Nucleus accumbens (tissue), 56 donors: ENCODE results near the gene AZIN2.
"Not testable (repeated sequence)": the region's sequence is repeated elsewhere in the genome, so short reads cannot be mapped to it uniquely, and the experiment has no call there.

ENCODE experiments used
- DNase-seq, 56 donors: peaks; one replicate each; lab custom pipeline; 2025; lab: John Stamatoyannopoulos, UW

The AZIN2 gene

DNA sequence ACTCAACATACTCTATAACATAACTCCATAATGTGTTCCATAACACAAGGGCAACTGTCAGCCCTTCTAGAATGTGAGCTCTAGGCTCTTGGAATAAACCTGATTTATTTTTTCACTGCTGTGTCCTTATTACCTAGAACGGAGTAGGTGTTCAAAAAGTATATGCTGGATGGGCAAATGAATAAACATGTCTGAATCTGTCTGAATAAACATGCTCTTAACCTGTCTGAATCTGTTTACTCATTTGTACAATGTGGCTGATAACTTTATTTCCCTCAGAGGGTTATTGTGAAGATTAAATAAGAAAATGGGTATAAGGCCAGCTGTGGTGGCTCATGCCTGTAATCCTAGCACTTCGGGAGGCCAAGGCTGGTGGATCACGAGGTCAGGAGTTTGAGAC is 42.3 kb downstream of the AZIN2 start:
- no peak for DNase-seq

DNA sequence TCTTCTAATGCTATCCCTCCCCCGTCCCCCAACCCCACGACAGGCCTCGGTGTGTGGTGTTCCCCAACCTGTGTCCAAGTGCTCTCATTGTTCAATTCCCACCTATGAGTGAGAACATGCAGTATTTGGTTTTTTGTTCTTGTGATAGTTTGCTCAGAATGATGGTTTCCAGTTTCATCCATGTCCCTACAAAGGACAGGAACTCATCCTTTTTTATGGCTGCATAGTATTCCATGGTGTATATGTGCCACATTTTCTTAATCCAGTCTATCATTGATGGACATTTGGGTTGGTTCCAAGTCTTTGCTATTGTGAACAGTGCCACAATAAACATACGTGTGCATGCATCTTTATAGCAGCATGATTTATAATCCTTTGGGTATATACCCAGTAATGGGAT is 43.7 kb downstream of the AZIN2 start:
- DNase-seq, result not testable (repeated sequence)

- no peak for DNase-seq
These were observed 45.6 kb downstream of the AZIN2 start for GRCh38 chr1:33126411-33127000.

GRCh38 chr1:33127001-33127823 is 46.3 kb downstream of the AZIN2 start:
- DNase-seq, result peak; percentile 83 to 99 (median 96)

DNA sequence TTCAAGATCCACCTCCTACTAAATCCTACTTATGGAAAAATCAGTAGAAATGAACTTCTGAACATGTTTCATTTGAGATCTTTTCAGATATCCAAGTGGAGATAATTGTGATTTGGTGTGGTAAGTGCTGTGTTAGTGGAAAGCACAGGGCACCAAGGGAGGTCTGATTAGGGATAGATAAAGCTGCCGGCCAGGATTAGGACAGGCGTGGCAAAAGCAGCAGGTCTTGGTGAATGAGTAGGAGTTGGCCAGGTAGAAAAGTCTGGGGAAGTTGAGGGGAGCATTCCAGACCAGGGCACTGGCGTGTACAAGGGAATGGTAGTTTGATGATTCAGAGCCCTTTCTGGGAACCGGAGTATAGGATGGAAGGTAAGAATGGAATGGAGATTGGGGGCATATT is 47.8 kb downstream of the AZIN2 start:
- no peak for DNase-seq

DNA sequence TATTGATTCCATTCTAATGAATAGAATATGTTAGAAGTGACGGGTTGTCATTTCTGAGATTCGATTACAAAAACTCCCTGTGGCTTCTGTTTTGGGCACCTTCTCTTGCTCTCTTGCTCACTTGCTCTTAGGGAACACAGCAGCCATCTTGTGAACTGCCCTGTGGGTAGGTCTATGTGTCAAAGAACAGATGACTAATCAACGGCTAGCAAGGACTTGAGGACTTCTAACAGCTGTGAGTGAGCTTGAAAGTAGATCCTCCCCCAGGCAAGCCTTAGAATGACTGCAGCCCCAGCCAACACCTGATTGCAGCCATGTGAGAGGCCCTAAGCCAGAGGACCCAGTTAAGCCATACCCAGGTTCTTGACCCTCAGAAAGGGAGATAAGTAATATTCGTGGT is 49.3 kb downstream of the AZIN2 start:
- DNase-seq, result no peak

DNA sequence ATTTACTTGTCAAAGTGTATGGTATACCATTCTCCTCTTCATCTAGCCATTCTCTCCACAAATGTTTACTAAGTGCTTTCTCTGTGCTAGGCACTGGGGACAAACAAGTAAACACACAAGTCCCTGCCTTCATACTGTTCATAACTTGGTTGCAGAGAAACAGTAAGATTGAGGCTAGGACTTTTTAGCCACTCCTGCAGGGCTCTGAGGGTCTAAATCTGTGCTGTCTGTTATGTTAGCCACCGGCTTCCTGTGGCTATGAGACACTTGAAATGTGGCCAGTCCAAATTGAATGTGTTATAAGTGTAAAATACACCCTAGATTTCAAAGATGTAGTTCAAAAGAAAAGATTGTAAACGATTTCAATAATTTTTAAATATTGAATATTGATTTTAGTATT is 50.2 kb downstream of the AZIN2 start:
- DNase-seq, result no peak

- no peak for DNase-seq
These were observed 51.6 kb downstream of the AZIN2 start for GRCh38 chr1:33132549-33132948.

GRCh38 chr1:33133478-33134105 is 52.6 kb downstream of the AZIN2 start:
- no peak for DNase-seq

DNA sequence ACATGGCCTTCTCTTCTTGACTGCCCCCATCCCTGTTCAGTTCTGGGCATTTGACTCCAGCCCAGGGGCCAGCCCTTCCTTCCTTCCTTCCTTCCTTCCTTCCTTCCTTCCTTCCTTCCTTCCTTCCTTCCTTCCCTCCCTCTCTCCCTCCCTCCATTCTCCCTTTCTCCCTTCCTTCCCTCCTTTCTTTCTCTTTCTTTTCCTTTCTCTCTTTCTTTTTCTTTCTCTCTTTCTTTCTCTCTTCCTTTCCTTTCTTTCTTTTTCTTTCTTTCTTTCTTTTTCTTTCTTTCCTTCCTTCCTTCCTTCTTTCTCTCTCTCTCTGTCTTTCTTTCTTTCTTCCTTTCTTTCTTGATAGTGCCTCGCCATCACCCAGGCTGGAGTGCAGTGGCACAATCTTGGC is 55.1 kb downstream of the AZIN2 start:
- DNase-seq, result not testable (repeated sequence)

DNA sequence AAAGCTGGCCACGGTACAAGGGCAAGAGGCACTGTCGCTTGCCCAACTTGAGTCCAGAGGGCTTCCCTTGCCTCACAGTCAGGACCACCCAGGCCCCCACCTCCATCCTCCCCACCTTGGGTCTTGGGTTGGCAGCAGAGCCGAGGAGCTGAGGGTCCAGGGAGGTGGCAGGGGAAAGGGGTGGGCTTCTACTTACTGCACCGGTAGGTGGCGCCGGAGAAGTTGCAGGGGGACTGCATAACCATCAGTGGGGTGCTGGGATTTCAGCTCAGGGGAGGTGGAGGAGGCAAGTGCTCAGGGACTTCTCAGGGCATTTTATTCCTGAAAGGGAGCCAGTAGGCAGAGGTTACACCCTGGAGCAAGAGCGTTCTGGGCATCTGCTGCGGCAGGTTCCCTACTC is 56.8 kb downstream of the AZIN2 start:
- DNase-seq, result peak in 36 of 56 donors; percentile 3 to 72 (median 17)

DNA sequence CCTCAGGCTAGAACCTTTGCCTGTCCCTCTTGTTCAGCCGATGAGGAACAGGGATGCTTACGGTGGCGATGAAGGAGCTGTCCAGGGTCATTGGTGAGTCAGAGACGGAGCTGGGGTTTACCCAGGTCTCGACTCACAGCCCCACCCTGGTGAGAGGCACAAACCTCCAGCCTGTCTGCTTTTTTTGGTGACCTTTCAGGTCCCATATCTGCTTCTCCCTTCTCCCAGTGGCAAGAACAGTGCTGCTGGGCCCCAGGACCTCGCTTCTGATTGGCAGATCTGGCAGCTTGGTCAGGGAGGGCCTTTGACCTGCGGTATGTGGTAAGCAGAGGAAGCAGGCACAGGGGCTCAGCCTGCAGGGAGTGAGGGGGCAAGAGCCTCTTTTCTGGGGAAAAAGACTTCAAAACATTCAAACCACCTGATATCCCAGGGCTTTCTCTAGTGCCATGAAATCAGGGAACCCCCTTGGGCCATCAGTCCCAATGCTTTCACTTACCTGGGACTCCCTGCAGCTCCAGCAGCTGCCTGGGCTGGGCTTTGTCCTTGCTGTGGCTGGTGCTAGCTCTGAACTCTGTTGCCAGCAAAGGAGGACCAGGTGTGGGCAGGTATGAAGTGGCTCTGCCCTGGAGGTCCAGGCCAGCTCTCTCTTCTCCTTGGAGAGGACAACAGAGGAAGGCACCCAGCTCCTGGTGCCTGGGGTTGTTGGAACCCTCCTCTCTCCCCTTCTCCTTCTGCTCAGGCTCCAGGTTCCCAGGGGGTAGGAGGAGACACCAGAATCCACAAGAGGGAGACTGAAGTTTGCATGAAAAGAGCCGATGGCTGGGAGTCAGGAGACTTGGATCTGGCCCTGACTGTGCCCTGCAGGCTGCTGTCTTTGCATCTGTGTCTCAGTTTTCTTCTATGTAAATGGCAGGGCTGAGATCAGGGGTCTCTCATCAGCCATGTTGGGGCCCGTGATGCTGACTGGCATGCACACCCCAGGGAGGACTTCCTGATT is 59.5 kb downstream of the AZIN2 start:
- no peak for DNase-seq

DNA sequence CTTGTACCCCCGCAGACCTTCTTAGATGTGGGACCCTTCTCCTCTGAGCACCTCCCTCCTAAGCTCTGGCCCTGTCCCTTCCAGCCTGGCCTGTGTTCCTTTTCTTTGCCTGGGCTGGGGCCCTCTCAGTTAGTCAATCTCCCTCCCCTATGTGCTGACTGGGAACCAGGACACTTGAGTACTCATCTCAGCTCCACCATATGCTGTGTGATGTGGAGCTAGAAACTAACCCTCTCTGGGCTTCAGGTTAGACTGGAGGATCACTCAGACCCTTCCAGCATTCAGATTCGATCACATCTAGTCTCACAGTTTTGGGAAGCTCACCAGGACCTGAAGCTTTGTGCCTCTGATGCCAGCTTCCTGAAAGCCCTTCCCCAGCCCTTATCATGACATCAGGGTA is 60.3 kb downstream of the AZIN2 start:
- DNase-seq, result no peak

GRCh38 chr1:33141781-33142180 is 60.8 kb downstream of the AZIN2 start:
- DNase-seq, result no peak

DNA sequence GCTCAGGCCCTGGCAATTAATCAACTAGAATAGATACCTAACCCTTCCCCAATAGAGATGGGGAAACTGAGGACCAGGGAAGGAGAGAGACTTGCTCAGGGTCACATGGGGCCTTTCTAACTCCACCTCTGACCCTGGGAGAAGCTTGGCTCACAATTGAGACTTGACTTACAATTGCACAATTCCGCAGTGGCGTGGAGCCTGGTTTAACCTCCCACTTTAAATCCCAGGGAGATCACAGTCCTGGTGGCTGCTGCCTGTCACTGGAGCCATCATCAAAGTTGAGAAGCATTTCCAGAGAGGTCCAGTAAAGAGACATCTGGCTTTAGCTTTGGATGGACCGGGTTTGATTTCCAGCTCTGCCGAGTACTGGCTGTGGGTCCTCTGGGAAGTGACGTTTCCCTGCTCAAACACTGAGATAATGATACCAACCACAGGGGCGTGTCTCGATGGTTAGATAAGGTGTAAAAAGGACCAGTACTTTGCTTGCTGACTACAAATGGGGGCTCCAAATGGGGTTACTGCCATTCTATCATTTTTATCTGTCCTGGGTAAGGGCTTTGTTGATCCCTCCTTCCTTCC is 61.6 kb downstream of the AZIN2 start:
- DNase-seq, result no peak

GRCh38 chr1:33143176-33143575 is 62.2 kb downstream of the AZIN2 start:
- DNase-seq, result no peak

- DNase-seq, result no peak
These were observed 62.7 kb downstream of the AZIN2 start for GRCh38 chr1:33143698-33144097.

GRCh38 chr1:33146003-33146402 is 65.0 kb downstream of the AZIN2 start:
- no peak for DNase-seq

- no peak for DNase-seq
These were observed 66.5 kb downstream of the AZIN2 start for GRCh38 chr1:33147275-33147996.

DNA sequence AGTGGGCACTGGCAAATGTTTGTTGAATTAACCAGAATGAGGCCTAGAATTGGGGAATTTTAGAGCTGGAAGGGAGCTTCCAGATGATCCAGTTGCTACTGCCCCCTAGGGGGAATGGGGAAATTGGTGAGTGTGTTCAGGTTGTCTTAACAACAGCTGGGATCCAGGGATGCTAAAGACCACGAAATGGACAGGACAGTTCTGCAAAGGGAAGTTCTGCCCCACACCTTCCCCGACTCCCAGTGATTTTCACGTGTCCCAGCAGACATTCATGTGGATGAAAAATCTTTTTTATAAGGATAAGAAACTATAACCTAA is 67.0 kb downstream of the AZIN2 start:
- DNase-seq, result no peak
